GM12873 (cell line): ENCODE results near the gene ID3.

Experiments used
- CTCF ChIP-seq: IDR thresholded peaks from 2 replicates; pipeline ENCODE4 v1.5.1; 2012; ENCODE audit warnings: low read depth, mild to moderate bottlenecking, moderate library complexity, low read length, control low read depth; ENCODE audit not compliant: insufficient read depth; ENCODE audit errors: missing control alignments

The ID3 gene

GRCh38 chr1:23559136-23559984, at the start of gene ID3:
TSS of gene ID3 (minus strand) at chr1:23559501. CDS start at chr1:23559426, 75 bp downstream.
- no peak for TF ChIP-seq CTCF

- TF ChIP-seq CTCF: no peak
Observed at GRCh38 chr1:23607944-23608343, 48.6 kb upstream of the ID3 start.

GRCh38 chr1:23601968-23602876, 42.9 kb upstream of the ID3 start:
- no peak for TF ChIP-seq CTCF

- TF ChIP-seq CTCF: no peak
Observed at GRCh38 chr1:23601135-23601967, 42.0 kb upstream of the ID3 start.

- TF ChIP-seq CTCF: no peak
Observed at GRCh38 chr1:23600283-23600682, 41.0 kb upstream of the ID3 start.

- TF ChIP-seq CTCF: no peak
Observed at GRCh38 chr1:23599125-23599524, 39.8 kb upstream of the ID3 start.
